ENCODE data around the gene PAFAH1B2. TPM values are rescaled to one million over a fixed set of nuclear protein-coding genes. Genes with fewer than 3 reads are reported as not detected.

The PAFAH1B2 gene
- total and polyA plus RNA-seq, 10 of the 15 experiments (the other 5 are each of a cell fraction or from before 2014, with no cell fraction given), result 17.6 to 64.8 (median 47.6) TPM

GRCh38 chr11:117128289-117128688, 15.8 kb upstream of the PAFAH1B2 start:
- Histone ChIP-seq H3K9me3 (replicated peaks; ENCODE audit: control insufficient read depth, insufficient read depth, low read length) (no peaks in the 10 kb centered on the region), H3K9ac (ENCODE audit: control insufficient read depth, insufficient read depth, low read length) (no peak overlapping the region), H3K27me3 (replicated peaks in 1 of 2; ENCODE audit: control insufficient read depth in 2 of 2, insufficient read depth in 2 of 2, low read length in 1 of 2) (no peaks in the 10 kb centered on the region), H3K4me2 (ENCODE audit: control insufficient read depth, insufficient read depth) (no peak overlapping the region), H4K20me1 (ENCODE audit: control insufficient read depth, insufficient read depth) (no peaks in the 10 kb centered on the region), H3K27ac (ENCODE audit: control insufficient read depth, insufficient read depth) (no peak overlapping the region), H3K4me3 (no peak overlapping the region), H2AFZ (ENCODE audit: control insufficient read depth, low read depth, low read length) (no peak overlapping the region), H3K36me3 (ENCODE audit: control insufficient read depth in 2 of 2, insufficient read depth in 2 of 2, low read length in 1 of 2) (no peaks in the 10 kb centered on the region), H3K79me2 (ENCODE audit: control insufficient read depth, insufficient read depth, low read length) (no peaks in the 10 kb centered on the region), H3K4me1 (ENCODE audit: control insufficient read depth, insufficient read depth, low read length) (no peaks in the 10 kb centered on the region)
- DNase-seq (ENCODE audit: low read depth, low spot score) (no peak), FAIRE-seq (no peak), ATAC-seq (no peak)
- WGBS (ENCODE audit: insufficient coverage, insufficient replicate concordance, low lambda C conversion rate, missing lambda C conversion rate), result 69% methylated on average over 4 of the region's 4 CpGs
- intact Hi-C loops (cut with micrococcal nuclease; ENCODE audit: unreplicated experiment) (no loop called here), in situ Hi-C loops (cut with MboI) (no loop called here)
- SMC1A ChIA-PET (ENCODE audit: uncharacterized antibody, unreplicated experiment), result no interaction called here
- RAD21 ChIA-PET (ENCODE audit: unreplicated experiment), result no interaction called here
- POLR2A ChIA-PET, result interaction anchor here (0.6 kb wide), 1 partner anchor 32 kb away, joined by 3 read pairs; no protein-coding TSS in a partner anchor
- no TSS peak for BruUV-seq (replicated peaks)
- CTCF ChIA-PET, result interaction anchor here (0.6 to 1.1 kb wide), 3 partner anchors 10 to 249 kb away, joined by 3 read pairs; no protein-coding TSS in a partner anchor
- no peak for TF ChIP-seq RB1 (IDR thresholded peaks at IDR 0.05; ENCODE audit: borderline replicate concordance)
- no peak for TF ChIP-seq ZBTB11 (CRISPR knock-in tag; IDR thresholded peaks at IDR 0.05)
- TF ChIP-seq, protein P1, sequence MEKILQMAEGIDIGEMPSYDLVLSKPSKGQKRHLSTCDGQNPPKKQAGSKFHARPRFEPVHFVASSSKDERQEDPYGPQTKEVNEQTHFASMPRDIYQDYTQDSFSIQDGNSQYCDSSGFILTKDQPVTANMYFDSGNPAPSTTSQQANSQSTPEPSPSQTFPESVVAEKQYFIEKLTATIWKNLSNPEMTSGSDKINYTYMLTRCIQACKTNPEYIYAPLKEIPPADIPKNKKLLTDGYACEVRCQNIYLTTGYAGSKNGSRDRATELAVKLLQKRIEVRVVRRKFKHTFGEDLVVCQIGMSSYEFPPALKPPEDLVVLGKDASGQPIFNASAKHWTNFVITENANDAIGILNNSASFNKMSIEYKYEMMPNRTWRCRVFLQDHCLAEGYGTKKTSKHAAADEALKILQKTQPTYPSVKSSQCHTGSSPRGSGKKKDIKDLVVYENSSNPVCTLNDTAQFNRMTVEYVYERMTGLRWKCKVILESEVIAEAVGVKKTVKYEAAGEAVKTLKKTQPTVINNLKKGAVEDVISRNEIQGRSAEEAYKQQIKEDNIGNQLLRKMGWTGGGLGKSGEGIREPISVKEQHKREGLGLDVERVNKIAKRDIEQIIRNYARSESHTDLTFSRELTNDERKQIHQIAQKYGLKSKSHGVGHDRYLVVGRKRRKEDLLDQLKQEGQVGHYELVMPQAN (conservative IDR thresholded peaks at IDR 0.05), result no peak
- no peak for TF ChIP-seq FOXK2 (IDR thresholded peaks at IDR 0.05)
- no peak for TF ChIP-seq SUPT20H (IDR thresholded peaks at IDR 0.05; ENCODE audit: borderline replicate concordance, control insufficient read depth, low read depth, low read length)
- TF ChIP-seq ZSCAN29 (IDR thresholded peaks at IDR 0.05), result no peak
- no peak for TF ChIP-seq TBL1XR1 (IDR thresholded peaks at IDR 0.05; ENCODE audit: low read depth, low read length)
- TF ChIP-seq, protein P2, sequence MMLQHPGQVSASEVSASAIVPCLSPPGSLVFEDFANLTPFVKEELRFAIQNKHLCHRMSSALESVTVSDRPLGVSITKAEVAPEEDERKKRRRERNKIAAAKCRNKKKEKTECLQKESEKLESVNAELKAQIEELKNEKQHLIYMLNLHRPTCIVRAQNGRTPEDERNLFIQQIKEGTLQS (IDR thresholded peaks at IDR 0.05; ENCODE audit: borderline replicate concordance, extremely low read depth, low read depth, low read length), result no peak
- no peak for TF ChIP-seq PAX5 (IDR thresholded peaks at IDR 0.05; ENCODE audit: borderline replicate concordance, low read depth, low read length)
- TF ChIP-seq, protein P3, sequence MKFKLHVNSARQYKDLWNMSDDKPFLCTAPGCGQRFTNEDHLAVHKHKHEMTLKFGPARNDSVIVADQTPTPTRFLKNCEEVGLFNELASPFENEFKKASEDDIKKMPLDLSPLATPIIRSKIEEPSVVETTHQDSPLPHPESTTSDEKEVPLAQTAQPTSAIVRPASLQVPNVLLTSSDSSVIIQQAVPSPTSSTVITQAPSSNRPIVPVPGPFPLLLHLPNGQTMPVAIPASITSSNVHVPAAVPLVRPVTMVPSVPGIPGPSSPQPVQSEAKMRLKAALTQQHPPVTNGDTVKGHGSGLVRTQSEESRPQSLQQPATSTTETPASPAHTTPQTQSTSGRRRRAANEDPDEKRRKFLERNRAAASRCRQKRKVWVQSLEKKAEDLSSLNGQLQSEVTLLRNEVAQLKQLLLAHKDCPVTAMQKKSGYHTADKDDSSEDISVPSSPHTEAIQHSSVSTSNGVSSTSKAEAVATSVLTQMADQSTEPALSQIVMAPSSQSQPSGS (IDR thresholded peaks at IDR 0.05; ENCODE audit: low read length), result no peak
- no peak for TF ChIP-seq HDGF (IDR thresholded peaks at IDR 0.05)
- no peak for TF ChIP-seq MEF2B (IDR thresholded peaks at IDR 0.05; ENCODE audit: partially characterized antibody, poor library complexity, severe bottlenecking)
